HG03460 (cell line): Measurements from ENCODE around the gene CTSE.
"Not testable (repeated sequence)": the region's sequence is repeated elsewhere in the genome, so short reads cannot be mapped to it uniquely, and the experiment has no call there.

Source experiments
- ATAC-seq: cut with Tn5 transposase; IDR thresholded peaks from one replicate; pipeline ENCODE4 v1.9.1; 2021; ENCODE audit not compliant: unreplicated experiment

CTSE gene

GRCh38 chr1:206020393-206021007 is 3.2 kb downstream of the CTSE start:
- ATAC-seq, result no peak

- no peak for ATAC-seq
These were observed 8.6 kb downstream of the CTSE start for GRCh38 chr1:206015071-206015470.

GRCh38 chr1:206014601-206015000 is 9.1 kb downstream of the CTSE start:
- no peak for ATAC-seq

- ATAC-seq, result no peak
These were observed 10.5 kb downstream of the CTSE start for GRCh38 chr1:206013026-206013795.

GRCh38 chr1:206012086-206012859 is 11.4 kb downstream of the CTSE start:
- ATAC-seq, result peak; percentile 99

GRCh38 chr1:206011057-206011456 is 12.6 kb downstream of the CTSE start:
- no peak for ATAC-seq

GRCh38 chr1:206010060-206010459 is 13.6 kb downstream of the CTSE start:
- no peak for ATAC-seq

GRCh38 chr1:206006946-206007345 is 16.7 kb downstream of the CTSE start:
- no peak for ATAC-seq

GRCh38 chr1:206005778-206006180 is 17.9 kb downstream of the CTSE start:
- ATAC-seq, result no peak

GRCh38 chr1:206005234-206005633 is 18.5 kb downstream of the CTSE start:
- no peak for ATAC-seq

GRCh38 chr1:206004826-206005225 is 18.9 kb downstream of the CTSE start:
- no peak for ATAC-seq

GRCh38 chr1:206003854-206004800 is 19.6 kb downstream of the CTSE start:
- no peak for ATAC-seq

- no peak for ATAC-seq
These were observed 20.6 kb downstream of the CTSE start, which contains the start of gene RAB7B for GRCh38 chr1:206002871-206003801. Gene RAB7B, minus strand, starts transcription at chr1:206003395. Its CDS starts 9,260 bp downstream, at chr1:205994135.

- no peak for ATAC-seq
These were observed 21.5 kb downstream of the CTSE start for GRCh38 chr1:206002160-206002559.

- no peak for ATAC-seq
These were observed 22.2 kb downstream of the CTSE start for GRCh38 chr1:206001476-206001888.

- no peak for ATAC-seq
These were observed 22.9 kb downstream of the CTSE start for GRCh38 chr1:206000641-206001339.

- no peak for ATAC-seq
These were observed 25.0 kb downstream of the CTSE start for GRCh38 chr1:205998457-205999241.

GRCh38 chr1:205996641-205997040 is 27.1 kb downstream of the CTSE start:
- ATAC-seq, result not testable (repeated sequence)
